Measurements from ENCODE around the gene CSNK2A2. TPM values are rescaled to one million over a fixed set of nuclear protein-coding genes. Genes with fewer than 3 reads are reported as not detected.
A peak's percentile ranks its signal among the peaks of the same experiment; 100 is the strongest.

Gene CSNK2A2
- total RNA-seq, 2 experiments from 2014 or later = 57.8 to 72.5 TPM

- H3K27ac Mint-ChIP-seq = no peak overlapping the region
- no peak for ATAC-seq
These were observed 45.5 kb downstream of the CSNK2A2 start for GRCh38 chr16:58152246-58152868.

GRCh38 chr16:58148526-58148925 lies 49.4 kb downstream of the CSNK2A2 start:
- Mint-ChIP-seq H3K9me3 (ENCODE audit: low read depth) (no peaks in the 10 kb centered on the region), H3K4me1 (no peaks in the 10 kb centered on the region), H3K36me3 (peaks cover 4% of the 10 kb centered on the region), H3K27me3 (no peaks in the 10 kb centered on the region), H3K4me3 (no peak overlapping the region), H3K27ac (no peak overlapping the region)
- DNase-seq (no peak), ATAC-seq (no peak)
- CTCF ChIA-PET = no interaction called here

More at GRCh38 chr16:58152246-58152868, 45.5 kb downstream of the CSNK2A2 start:
- Mint-ChIP-seq H3K4me3 (no peak overlapping the region), H3K4me1 (peaks cover 5% of the 10 kb centered on the region), H3K27me3 (no peaks in the 10 kb centered on the region), H3K9me3 (ENCODE audit: low read depth) (no peaks in the 10 kb centered on the region), H3K36me3 (no peaks in the 10 kb centered on the region)
- CTCF ChIA-PET = interaction anchor here (0.7 kb wide), 1 partner anchor 734 kb away, joined by 3 read pairs; no protein-coding TSS in a partner anchor
- no peak for DNase-seq

DNA sequence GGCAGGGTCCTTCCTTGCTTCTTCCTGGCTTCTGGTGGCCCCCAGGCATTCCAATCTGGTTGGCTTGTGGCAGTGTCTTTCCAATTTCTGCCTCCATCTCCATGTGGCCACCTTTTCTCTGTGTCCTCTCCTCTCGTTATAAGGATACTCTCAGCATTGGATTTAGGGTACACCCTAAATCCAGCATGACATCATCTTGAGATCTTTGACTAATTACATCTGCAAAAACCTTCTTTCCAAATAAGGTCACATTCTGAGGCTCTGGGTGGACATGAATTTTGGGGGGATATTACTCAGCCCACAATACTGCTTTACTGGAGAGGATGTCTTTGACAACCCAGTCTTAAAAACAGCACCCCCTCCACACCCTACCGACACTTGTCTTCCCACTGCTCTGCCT lies 49.8 kb downstream of the CSNK2A2 start:
- no peak for ATAC-seq
- H3K27ac Mint-ChIP-seq = no peak overlapping the region
- DNase-seq = no peak
- H3K9me3 Mint-ChIP-seq (ENCODE audit: low read depth) = no peaks in the 10 kb centered on the region
- no peaks in the 10 kb centered on the region for H3K27me3 Mint-ChIP-seq
- no peaks in the 10 kb centered on the region for H3K4me1 Mint-ChIP-seq
- CTCF ChIA-PET = no interaction called here
- no peak overlapping the region for H3K4me3 Mint-ChIP-seq
- H3K36me3 Mint-ChIP-seq = peaks cover 5% of the 10 kb centered on the region

DNA sequence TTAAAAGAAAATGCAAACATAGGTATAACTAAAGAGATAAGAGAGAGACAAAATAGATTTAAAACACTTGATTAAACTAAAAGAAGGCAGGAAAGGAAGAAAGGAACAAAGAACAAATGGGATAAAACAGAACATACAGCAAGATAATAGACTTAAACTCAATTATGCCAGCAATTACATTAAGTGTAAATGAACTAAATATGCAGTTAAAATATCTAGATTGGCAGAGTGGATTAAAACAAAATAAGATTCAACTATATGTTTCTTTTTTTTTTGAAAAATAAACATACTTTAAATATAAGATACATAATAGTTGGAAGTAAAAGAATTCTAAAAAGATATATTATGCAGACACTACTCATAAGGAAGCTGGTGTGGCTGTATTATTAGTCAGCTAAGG lies 59.1 kb downstream of the CSNK2A2 start:
- ATAC-seq (no peak), DNase-seq (no peak)
- CTCF ChIA-PET = no interaction called here
- Mint-ChIP-seq H3K9me3 (ENCODE audit: low read depth) (peaks cover 4% of the 10 kb centered on the region), H3K4me1 (no peaks in the 10 kb centered on the region), H3K27me3 (no peaks in the 10 kb centered on the region), H3K27ac (no peak overlapping the region), H3K4me3 (no peak overlapping the region), H3K36me3 (peaks cover 41% of the 10 kb centered on the region)

- no peak overlapping the region for H3K27ac Mint-ChIP-seq
- H3K4me3 Mint-ChIP-seq = no peak overlapping the region
- ATAC-seq = no peak
These were observed 60.3 kb downstream of the CSNK2A2 start for GRCh38 chr16:58137581-58137980.

DNA sequence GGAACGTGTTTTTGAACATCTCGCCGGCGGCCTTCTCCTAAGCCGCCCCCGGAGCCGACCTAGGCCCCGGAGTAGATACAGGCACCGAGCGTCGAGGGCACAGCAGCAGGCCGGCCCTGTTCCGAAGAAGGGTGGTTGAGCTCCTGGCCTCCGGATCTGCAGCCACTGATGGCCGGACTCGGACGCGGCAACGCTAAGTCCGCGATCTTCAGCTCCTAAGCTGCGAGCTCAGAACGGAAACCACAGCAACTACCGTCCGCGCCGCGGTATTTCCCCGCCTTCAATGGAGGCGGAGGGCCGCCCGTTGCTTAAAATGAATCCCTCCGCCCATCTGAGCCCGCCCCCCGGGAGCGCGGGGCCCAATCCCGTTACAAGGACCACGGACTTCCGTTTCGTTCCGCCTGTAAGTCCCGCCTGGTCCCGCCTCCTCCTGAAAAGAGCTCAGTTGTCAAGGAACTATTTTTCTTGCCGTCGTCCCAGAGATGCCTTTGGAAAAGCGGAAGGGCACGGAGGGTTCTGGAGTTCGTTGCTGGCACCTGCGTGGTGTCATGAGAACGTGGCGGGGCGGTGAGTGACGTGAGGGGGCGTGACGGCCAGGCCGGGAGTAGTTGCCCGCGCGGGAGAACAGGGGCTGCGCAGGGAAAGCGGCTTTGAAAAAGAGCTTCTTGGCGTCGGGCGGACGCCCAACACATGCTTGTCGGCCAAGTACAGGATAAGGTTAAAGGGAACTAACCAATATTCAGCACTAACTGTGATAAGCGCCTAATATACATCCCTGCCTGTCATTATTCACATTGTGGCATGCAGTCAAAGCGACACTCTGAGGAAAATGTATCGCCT lies 68.6 kb downstream of the CSNK2A2 start, which contains the start of gene CFAP20:
Gene CFAP20 (minus strand): TSS at position 285 of the 840 bp plus-strand sequence. CDS start 266 bp downstream, at position 19.
- Mint-ChIP-seq H3K9me3 (ENCODE audit: low read depth) (no peaks in the 10 kb centered on the region), H3K4me1 (peaks cover 40% of the 10 kb centered on the region), H3K36me3 (peaks cover 3% of the 10 kb centered on the region), H3K27me3 (no peaks in the 10 kb centered on the region), H3K4me3 (peak within 1 kb of the TSS; percentile 85), H3K27ac (peak within 1 kb of the TSS; percentile 81)
- CTCF ChIA-PET = interaction anchor here (0.6 to 1.9 kb wide), 15 partner anchors 8 to 334 kb away, joined by 3 to 9 read pairs (median 4); partner anchors contain the start of gene CSNK2A2
- peak; percentile 94 for ATAC-seq
- DNase-seq = peak; percentile 98

More at GRCh38 chr16:58137581-58137980, 60.3 kb downstream of the CSNK2A2 start:
- CTCF ChIA-PET = interaction anchor here (1.1 kb wide), 1 partner anchor 9 kb away, joined by 3 read pairs; the partner anchor contains the start of gene CFAP20
- Mint-ChIP-seq H3K27me3 (no peaks in the 10 kb centered on the region), H3K9me3 (ENCODE audit: low read depth) (peaks cover 4% of the 10 kb centered on the region), H3K4me1 (no peaks in the 10 kb centered on the region), H3K36me3 (peaks cover 37% of the 10 kb centered on the region)
- no peak for DNase-seq

- CTCF ChIA-PET = interaction anchor here (1.0 to 3.8 kb wide), 12 partner anchors 9 to 333 kb away, joined by 3 to 17 read pairs (median 5); partner anchors contain the start of gene CSNK2A2
- peaks cover 46% of the 10 kb centered on the region for H3K4me1 Mint-ChIP-seq
- DNase-seq (no peak), ATAC-seq (peak; percentile 8)
- H3K36me3 Mint-ChIP-seq = peaks cover 3% of the 10 kb centered on the region
- no peaks in the 10 kb centered on the region for H3K9me3 Mint-ChIP-seq (ENCODE audit: low read depth)
- H3K4me3 Mint-ChIP-seq = peak overlapping the region; percentile 85
- H3K27me3 Mint-ChIP-seq = no peaks in the 10 kb centered on the region
- peak overlapping the region; percentile 81 for H3K27ac Mint-ChIP-seq
These were observed 69.2 kb downstream of the CSNK2A2 start for GRCh38 chr16:58128711-58129096.

GRCh38 chr16:58128181-58128631 lies 69.7 kb downstream of the CSNK2A2 start:
- ATAC-seq = no peak
- CTCF ChIA-PET = interaction anchor here (0.5 to 3.8 kb wide), 7 partner anchors 9 to 1204 kb away, joined by 3 to 17 read pairs (median 3); partner anchors contain the start of gene CSNK2A2
- H3K4me1 Mint-ChIP-seq = peaks cover 48% of the 10 kb centered on the region

DNA sequence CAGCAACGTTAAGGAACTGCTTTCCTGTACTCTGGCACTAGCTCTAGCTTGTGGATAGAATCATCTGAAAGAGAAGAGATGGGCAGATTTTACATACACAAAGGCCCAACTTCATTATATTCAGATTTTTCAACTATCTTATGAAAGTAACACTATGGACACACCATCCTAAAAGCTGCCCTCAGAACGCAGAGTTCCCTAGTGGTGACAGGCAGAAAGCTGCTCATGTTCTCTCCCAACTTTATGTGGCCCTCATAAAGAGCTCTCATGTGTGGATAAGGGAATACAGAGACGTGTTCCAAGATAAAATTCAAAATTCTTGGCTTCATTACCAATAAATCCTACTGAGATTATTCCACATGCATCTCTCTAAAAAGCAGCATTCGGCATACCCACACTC lies 70.3 kb downstream of the CSNK2A2 start:
- ATAC-seq (no peak), DNase-seq (no peak)
- peak overlapping the region; percentile 85 for H3K4me3 Mint-ChIP-seq
- H3K27ac Mint-ChIP-seq = peak overlapping the region; percentile 81
- H3K4me1 Mint-ChIP-seq = peaks cover 50% of the 10 kb centered on the region
- H3K36me3 Mint-ChIP-seq = peaks cover 3% of the 10 kb centered on the region
- no peaks in the 10 kb centered on the region for H3K27me3 Mint-ChIP-seq
- H3K9me3 Mint-ChIP-seq (ENCODE audit: low read depth) = no peaks in the 10 kb centered on the region
- CTCF ChIA-PET = interaction anchor here (0.5 to 3.8 kb wide), 8 partner anchors 30 to 1204 kb away, joined by 3 to 17 read pairs (median 3); a partner anchor contains a TSS

More at GRCh38 chr16:58128181-58128631, 69.7 kb downstream of the CSNK2A2 start:
- Mint-ChIP-seq H3K9me3 (ENCODE audit: low read depth) (no peaks in the 10 kb centered on the region), H3K4me3 (peak overlapping the region; percentile 85), H3K27ac (peak overlapping the region; percentile 81), H3K27me3 (no peaks in the 10 kb centered on the region), H3K36me3 (peaks cover 3% of the 10 kb centered on the region)
- DNase-seq = no peak

GRCh38 chr16:58127033-58127556 lies 70.8 kb downstream of the CSNK2A2 start:
- Mint-ChIP-seq H3K27me3 (no peaks in the 10 kb centered on the region), H3K4me1 (peaks cover 53% of the 10 kb centered on the region), H3K4me3 (peak overlapping the region; percentile 85), H3K36me3 (peaks cover 3% of the 10 kb centered on the region), H3K27ac (peak overlapping the region; percentile 81), H3K9me3 (ENCODE audit: low read depth) (no peaks in the 10 kb centered on the region)
- ATAC-seq (peak; percentile 17), DNase-seq (peak; percentile 64)
- CTCF ChIA-PET = interaction anchor here (0.7 to 3.8 kb wide), 7 partner anchors 18 to 228 kb away, joined by 3 to 17 read pairs (median 4); a partner anchor contains a TSS

- Mint-ChIP-seq H3K9me3 (ENCODE audit: low read depth) (no peaks in the 10 kb centered on the region), H3K36me3 (peaks cover 3% of the 10 kb centered on the region), H3K27me3 (no peaks in the 10 kb centered on the region), H3K4me3 (peak overlapping the region; percentile 85), H3K27ac (peak overlapping the region; percentile 81), H3K4me1 (peaks cover 57% of the 10 kb centered on the region)
- no peak for ATAC-seq
- no peak for DNase-seq
- CTCF ChIA-PET = interaction anchor here (0.8 to 3.8 kb wide), 7 partner anchors 10 to 215 kb away, joined by 3 to 17 read pairs (median 3); partner anchors contain the start of gene USB1
These were observed 71.4 kb downstream of the CSNK2A2 start for GRCh38 chr16:58126451-58126961.

- peak overlapping the region; percentile 38 for H3K27ac Mint-ChIP-seq
- H3K9me3 Mint-ChIP-seq (ENCODE audit: low read depth) = no peaks in the 10 kb centered on the region
- no peak overlapping the region for H3K4me3 Mint-ChIP-seq
- H3K27me3 Mint-ChIP-seq = no peaks in the 10 kb centered on the region
- CTCF ChIA-PET = interaction anchor here (0.8 to 3.8 kb wide), 6 partner anchors 9 to 215 kb away, joined by 3 to 17 read pairs (median 4); partner anchors contain the start of gene USB1
- H3K36me3 Mint-ChIP-seq = peaks cover 4% of the 10 kb centered on the region
- ATAC-seq = no peak
- peaks cover 62% of the 10 kb centered on the region for H3K4me1 Mint-ChIP-seq
- DNase-seq = no peak
These were observed 72.0 kb downstream of the CSNK2A2 start for GRCh38 chr16:58125781-58126335.
